DND-41 (cell line): ENCODE data around the gene KANSL1.

Source experiments
- EZH2 ChIP-seq: IDR thresholded peaks from 3 replicates; pipeline ENCODE4 v1.6.1; 2012; ENCODE audit warnings: borderline replicate concordance, low read depth, mild to moderate bottlenecking, moderate library complexity, low read length, inconsistent platforms; ENCODE audit not compliant: severe bottlenecking
- TF ChIP-seq, protein P1 (sequence below): IDR thresholded peaks from 2 replicates; pipeline ENCODE4 v1.5.1; 2012; ENCODE audit warnings: borderline replicate concordance, low read length, moderate library complexity, mild to moderate bottlenecking; ENCODE audit not compliant: poor library complexity, severe bottlenecking; ENCODE audit errors: extremely low read depth

DNA sequence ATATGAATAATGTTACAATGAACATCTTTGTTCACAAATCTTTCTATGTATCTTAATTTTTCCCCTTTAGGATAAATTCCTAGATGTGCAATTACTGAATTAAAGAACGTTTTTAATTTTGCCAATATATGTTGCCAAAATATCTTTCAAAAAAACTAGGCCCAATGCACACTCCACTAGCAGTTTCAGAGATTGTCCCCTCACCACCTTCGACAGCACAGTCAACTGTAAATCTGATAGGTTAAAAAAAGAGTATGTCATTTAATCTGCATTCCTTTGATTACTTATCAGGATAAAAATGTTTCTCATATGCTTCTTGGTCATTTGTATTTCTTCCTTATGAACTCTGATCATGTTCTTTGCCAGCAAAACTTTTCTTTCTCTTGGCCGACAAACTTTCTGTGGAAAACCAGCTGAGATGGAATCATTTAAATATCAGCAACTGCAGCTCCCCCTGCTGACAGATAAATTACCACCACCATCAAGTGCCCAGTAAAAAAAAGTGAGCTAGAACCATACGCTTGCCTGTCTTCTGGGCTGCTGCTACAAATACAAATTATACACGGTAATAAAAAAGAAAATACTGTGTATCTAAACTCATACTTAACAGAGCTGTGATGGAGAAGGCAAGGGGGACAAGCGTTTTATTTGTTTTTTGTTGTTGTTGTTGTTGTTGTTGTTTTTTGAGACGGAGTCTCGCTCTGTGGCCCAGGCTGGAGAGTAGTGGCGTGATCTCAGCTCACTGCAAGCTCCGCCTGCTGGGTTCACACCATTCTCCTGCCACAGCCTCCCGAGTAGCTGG lies 19.6 kb upstream of the KANSL1 start:
- TF ChIP-seq EZH2 = no peak
- TF ChIP-seq, protein P1, sequence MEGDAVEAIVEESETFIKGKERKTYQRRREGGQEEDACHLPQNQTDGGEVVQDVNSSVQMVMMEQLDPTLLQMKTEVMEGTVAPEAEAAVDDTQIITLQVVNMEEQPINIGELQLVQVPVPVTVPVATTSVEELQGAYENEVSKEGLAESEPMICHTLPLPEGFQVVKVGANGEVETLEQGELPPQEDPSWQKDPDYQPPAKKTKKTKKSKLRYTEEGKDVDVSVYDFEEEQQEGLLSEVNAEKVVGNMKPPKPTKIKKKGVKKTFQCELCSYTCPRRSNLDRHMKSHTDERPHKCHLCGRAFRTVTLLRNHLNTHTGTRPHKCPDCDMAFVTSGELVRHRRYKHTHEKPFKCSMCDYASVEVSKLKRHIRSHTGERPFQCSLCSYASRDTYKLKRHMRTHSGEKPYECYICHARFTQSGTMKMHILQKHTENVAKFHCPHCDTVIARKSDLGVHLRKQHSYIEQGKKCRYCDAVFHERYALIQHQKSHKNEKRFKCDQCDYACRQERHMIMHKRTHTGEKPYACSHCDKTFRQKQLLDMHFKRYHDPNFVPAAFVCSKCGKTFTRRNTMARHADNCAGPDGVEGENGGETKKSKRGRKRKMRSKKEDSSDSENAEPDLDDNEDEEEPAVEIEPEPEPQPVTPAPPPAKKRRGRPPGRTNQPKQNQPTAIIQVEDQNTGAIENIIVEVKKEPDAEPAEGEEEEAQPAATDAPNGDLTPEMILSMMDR = peak; percentile 81
